Measurements from ENCODE around the gene REEP6.

GRCh38 chr19:1512671-1513498 is 21.9 kb downstream of the REEP6 start, which contains the start of gene ADAMTSL5:
- no peak for TF ChIP-seq CTCF (conservative IDR thresholded peaks at IDR 0.05 in 1 of 2, IDR thresholded peaks at IDR 0.05 in 1 of 2; ENCODE audit: low read depth in 1 of 2, low read length in 2 of 2)
- no peak for TF ChIP-seq EZH2 (IDR thresholded peaks at IDR 0.05; ENCODE audit: low read length, missing control alignments)
